Fibroblast of skin of right biceps (primary cell): ENCODE results near the gene AGAP1.

ENCODE experiments used
- DNase-seq: peaks from one replicate; pipeline ENCODE4 v3.0.0-alpha.2; 2013

The AGAP1 gene

GRCh38 chr2:235723371-235723770 lies 229.5 kb downstream of the AGAP1 start:
- no peak for DNase-seq

DNA sequence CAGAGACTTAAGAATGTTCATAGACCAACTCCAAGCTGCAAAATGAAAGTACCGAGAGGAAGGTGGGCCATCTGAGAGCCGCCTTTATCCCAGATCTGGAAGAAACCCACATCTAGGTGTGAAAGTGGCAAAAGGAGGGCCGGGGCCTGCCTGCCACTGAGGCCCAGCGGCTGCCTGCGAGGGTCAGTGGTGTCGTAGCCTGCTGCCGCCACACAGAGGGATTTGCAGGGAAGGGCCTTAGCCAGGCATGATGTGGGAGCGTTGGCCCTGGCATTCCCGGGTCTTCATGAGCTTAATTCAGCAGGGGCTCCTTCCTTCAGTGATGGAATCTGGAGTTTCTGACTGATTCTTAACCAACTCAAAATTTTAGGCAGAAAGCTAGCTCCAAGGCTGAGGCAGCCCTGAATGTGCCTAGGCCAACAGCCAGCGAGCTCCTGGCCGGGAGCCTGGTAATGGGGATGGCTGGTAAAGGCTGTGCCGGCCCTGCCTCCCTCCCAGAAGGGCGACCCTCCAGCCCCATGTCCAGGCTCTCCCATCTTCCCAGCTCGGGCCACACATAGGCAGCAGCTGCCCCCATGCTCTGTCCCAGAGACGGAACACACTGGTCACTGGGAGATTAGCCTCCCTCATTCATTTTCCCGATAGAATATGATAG lies 230.1 kb downstream of the AGAP1 start:
- no peak for DNase-seq

DNA sequence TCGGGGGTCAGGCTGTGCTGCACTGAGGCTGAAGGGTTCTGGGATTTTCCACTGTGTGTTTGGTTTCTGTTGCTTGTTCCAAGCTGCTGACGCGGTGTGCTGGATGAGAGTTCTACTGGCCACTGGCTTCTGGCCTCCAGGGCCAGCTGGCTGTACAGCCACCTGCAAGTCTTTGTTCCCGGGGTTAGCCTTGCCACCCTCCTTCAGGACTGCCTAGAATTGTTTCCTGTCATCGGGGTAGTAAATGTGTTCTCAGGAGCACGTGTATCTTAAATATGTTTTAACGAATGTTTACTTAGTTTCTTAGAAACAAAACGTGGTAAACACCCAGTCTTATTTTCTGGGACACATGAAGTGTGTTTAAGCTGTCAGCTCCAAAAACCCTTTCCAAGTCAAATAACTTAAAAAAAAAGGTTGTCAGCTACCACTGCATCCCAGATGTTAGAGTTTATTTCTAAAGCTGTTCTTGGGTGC lies 231.2 kb downstream of the AGAP1 start:
- no peak for DNase-seq

DNA sequence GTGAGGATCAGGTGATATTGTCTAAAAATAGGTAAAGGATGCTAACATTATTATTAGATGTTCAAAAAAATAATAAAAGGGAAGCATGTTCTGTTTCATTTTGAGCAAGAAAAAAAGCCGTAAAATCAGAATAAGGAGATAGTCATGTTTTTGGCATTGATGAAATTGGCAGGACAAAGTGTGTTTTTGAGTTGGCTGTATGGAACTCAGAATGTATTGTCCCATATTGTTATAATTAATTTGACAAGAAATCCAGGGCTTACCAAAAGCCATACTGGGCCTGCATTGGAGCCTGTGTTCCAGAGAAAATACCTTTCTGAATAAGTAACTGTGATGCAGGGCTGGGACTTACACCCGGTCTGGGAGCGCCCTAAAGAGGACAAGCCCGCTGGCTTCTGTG lies 232.0 kb downstream of the AGAP1 start:
- no peak for DNase-seq

- DNase-seq = no peak
These were observed 232.7 kb downstream of the AGAP1 start for GRCh38 chr2:235726554-235726953.

DNA sequence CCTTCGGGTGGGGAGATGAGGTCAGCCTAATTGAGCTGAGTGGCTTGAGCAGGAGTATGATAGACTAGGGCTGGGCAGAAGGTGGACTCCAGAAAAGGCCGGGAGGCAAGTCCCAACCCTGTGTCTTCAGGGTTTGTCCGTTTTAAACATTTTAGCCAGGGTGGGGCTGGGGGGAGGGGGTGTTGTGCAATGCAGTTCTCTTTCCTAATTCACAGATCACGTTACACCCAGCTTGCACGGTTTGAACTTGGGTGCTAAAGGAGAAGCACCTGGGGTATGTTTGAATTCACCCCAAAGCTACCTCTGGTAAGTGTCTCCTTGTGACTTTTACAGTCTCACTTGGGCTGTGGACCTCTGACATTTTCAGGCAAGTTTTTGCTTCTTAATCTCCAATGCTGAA lies 233.3 kb downstream of the AGAP1 start:
- no peak for DNase-seq

- DNase-seq = no peak
These were observed 234.3 kb downstream of the AGAP1 start for GRCh38 chr2:235727891-235728799.

- no peak for DNase-seq
These were observed 235.1 kb downstream of the AGAP1 start for GRCh38 chr2:235728800-235729556.

- DNase-seq = no peak
These were observed 235.7 kb downstream of the AGAP1 start for GRCh38 chr2:235729557-235729947.

GRCh38 chr2:235730115-235730514 lies 236.3 kb downstream of the AGAP1 start:
- no peak for DNase-seq

GRCh38 chr2:235733761-235734160 lies 239.9 kb downstream of the AGAP1 start:
- no peak for DNase-seq

DNA sequence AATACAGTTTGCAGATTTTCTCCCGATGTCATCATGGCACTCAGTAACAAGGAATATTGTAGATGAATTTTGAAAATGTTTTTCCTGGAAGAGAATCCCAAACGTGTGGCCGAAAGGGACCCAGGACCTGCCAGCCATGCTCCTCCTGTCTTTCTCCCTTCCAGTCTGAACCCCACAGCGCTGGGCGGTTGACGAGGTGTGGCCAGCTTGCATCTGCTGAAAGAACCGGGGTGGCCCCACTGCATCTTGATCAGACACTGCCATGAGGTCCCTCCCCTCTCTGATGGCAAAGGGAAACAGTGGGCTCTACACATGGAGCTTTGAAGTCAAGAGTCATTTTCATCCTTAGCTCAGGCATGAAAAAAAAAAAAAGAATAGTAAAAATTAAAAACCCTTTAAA lies 240.3 kb downstream of the AGAP1 start:
- DNase-seq = no peak

DNA sequence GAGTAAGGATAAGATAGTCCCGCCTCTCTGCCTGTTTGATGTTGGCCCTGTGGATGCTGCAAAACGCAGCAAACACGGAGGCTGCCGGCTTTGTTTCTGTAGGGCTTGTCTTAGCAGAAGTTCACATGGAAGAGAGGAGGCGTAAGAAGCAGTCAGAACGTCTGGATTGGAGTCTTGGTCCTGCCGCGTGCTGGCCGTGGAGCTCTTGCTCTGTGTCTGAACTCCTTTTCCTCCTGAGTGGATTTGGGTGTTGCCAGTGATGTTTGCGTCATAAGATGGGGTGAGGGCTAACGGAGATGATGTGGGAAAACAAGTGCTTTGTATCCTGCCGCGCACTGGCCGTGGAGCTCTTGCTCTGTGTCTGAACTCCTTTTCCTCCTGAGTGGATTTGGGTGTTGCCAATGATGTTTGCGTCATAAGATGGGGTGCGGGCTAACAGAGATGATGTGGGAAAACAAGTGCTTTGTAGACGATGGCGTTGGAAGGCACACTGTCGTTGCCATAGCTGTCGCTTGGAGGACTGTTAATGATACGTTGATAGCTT lies 240.9 kb downstream of the AGAP1 start:
- DNase-seq = no peak

DNA sequence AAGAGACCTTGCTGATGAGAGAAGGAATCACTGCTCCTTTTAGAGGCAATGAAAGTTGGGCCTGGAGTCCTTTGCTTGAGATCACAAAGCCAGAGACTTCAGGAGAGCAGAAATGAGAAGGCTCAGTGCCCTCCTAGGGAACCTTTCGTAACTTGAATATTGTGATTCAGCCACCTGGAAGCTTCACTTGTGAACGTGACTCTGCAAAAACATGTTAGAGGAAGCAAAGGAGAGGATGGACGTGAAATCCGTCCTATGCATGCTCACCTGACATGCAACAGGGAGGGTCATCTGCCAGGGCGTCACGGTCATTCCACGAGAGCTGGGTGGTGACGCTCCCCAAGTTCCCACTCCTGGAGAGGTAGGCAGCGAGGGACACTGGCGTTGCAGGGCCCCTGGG lies 243.6 kb downstream of the AGAP1 start:
- DNase-seq = no peak

DNA sequence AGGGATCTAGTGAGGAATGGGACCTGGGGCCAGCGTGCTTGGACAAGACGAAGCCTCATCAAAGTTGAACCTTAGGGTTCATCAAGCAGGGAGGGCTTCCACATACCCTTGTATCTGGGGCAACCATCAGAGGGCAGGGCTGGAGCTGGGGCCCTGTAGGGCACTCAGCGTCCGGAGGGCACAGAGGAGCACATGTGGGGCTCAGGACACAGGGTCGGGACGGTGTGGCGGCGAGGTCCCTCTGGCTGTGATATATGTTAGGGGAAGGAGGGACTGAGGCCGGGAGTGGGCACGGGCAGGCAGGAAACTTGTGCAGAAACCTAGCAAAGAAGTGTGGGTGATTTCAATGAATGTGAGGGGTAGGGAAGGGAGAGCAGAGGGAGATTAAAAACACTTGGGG lies 244.0 kb downstream of the AGAP1 start:
- no peak for DNase-seq

- DNase-seq = no peak
These were observed 246.0 kb downstream of the AGAP1 start for GRCh38 chr2:235739704-235740415.

DNA sequence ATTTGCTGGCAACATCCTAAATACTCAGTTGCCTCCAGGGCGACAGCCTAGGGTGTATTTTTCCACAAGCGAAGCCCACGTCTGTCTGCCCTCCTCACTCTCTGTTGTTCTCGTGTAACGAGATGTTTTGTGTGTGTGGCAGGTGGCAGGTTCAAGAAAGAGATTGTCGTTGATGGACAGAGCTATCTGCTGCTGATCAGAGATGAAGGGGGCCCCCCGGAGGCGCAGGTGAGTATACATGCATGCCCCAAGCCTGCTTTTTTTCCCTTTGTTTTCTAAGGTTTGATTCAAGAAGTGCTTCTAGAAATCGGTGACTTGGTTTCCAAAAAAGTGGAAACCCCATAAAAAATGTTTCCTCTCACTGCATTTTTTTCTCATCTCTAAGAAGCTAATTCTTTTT lies 247.0 kb downstream of the AGAP1 start:
- no peak for DNase-seq

DNA sequence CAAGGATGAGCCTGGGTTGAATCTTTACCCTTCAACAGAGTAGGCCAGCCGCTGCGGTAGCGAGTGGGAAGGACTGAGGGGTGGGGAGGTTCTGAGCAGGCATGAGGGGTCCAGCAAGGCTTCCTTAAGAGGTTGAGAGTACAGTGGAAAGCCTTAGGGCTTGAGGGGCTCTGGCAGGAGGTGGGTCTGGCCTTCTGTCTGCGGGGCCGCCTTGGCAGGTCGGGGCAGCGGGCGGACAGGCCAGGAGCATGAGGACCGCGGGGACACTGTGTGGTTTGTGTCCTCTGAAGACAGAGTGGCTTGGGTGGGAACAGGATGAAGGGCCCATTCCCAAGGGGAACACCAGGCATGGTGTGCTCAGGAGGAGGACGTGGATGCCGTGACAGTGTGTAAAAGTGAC lies 250.3 kb downstream of the AGAP1 start:
- DNase-seq = no peak

DNA sequence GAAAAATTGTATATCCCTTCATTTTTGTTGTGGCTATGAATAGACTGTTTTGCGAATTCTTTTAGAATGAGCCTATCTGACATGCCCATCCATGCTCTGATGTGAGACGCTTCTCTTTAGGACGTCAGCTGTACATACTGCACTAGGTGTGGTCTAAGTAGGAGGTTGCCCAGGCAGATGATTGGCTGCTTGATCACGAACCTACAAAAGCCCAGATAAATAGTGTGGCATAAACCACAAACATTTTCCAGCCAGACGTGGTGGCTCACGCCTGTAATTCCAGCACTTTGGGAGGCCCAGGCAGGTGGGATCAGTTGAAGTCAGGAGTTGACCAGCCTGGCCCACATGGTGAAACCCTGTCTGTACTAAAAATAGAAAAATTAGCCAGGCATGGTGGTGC lies 251.8 kb downstream of the AGAP1 start:
- peak; percentile 40 for DNase-seq

GRCh38 chr2:235746257-235746934 lies 252.6 kb downstream of the AGAP1 start:
- peak; percentile 85 for DNase-seq

DNA sequence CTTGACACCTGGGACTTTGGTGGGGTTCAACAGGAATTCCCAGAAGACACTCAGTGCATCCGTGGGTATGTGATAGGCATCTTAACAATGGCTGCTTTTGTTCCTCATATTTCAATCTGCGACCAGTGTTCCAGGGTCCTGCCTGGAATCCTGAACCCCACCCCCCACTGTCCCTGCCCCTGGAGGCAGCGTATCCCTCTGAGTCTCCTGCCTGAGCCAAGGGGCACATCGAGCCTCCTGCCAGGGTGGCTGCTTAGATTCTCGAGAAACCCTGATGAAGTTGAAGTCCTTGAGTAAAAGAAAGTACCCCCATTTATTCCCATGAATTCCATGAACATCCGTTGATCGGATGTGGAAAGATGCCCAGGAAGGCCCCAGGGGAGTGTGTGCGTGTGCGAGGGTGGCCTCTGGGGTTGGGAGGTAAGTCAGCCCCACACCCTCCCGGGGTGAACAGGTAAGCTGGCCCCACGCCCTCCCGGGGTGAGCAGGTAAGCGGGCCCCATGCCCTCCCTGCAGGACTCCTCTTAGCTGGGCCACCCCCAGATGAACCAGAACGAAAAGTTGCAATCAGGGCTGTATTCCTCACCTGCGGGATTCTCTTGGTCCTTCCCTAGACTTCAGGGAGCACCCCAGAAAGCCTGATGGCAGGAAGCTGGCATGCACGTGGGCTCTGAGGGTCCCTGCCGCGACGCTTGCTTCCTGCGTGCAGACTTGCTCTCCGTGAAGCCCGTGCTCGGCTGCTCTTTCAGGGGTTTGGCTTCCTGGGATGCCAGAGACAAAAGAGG lies 253.3 kb downstream of the AGAP1 start:
- DNase-seq = no peak
